GM21529 (cell line): Measurements from ENCODE around the gene CMTM6.
"Not testable (repeated sequence)": the region's sequence is repeated elsewhere in the genome, so short reads cannot be mapped to it uniquely, and the experiment has no call there.

Source experiments
- ATAC-seq: cut with Tn5 transposase; IDR thresholded peaks from one replicate; pipeline ENCODE4 v1.9.1; 2021; ENCODE audit not compliant: unreplicated experiment

Gene CMTM6

GRCh38 chr3:32467333-32468070, 35.1 kb downstream of the CMTM6 start:
- ATAC-seq, result peak; percentile 59

- ATAC-seq, result not testable (repeated sequence)
These were observed 35.8 kb downstream of the CMTM6 start for GRCh38 chr3:32466808-32467207.

DNA sequence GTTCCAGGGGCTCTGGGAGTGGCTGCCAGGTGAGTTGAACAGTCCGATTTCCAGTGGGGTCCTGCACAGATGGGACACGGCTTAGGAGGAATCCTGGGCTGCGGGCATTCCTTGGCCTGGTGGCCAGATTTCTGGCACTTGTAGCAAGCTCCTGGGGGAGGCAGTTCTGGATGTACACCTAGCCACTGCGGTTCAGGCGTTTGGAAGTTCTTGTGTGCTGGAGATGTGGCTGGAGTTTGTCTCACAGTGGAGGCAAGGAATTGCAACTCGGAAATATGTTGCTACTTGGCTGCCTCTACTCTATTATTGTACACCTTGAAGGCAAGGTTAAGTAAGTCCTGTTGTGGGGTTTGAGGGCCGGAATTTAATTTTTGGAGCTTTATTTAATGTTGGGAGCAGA, 37.9 kb downstream of the CMTM6 start:
- ATAC-seq, result not testable (repeated sequence)

GRCh38 chr3:32463415-32463814, 39.2 kb downstream of the CMTM6 start:
- not testable (repeated sequence) for ATAC-seq

DNA sequence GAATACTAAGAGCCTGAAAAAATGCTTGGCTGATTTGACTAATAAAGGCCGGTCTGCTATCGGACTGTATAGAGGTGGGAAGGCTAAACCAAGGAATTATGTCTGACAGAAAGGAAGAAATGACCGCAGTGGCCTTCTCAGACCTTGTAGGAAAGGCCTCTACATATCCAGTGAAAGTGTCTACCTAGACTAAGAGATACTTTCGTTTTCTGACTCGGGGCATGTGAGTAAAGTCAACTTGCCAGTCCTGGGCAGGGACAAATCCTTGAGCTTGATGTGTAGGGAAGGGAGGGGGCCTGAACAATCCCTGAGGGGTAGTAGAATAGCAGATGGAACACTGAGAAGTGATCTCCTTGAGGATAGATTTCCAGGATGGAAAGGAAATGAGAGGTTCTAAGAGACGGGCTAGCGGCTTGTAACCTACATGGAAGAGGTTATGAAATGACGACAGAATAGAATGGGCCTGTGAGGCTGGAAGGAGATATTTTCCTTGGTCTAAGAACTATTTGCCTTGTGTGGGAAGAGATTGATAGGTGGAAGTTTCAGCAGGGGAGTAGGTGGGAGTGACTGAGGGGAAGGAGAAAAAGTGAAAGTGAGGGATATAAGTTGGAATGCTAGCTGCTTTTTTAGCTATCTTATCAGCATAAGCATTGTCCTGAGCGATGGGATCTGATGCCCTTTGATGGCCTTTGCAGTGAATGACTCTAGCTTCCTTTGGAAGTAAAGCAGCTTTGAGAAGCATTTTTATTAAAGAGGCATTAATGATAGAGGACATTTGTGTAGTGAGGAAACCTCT, 40.3 kb downstream of the CMTM6 start:
- not testable (repeated sequence) for ATAC-seq

DNA sequence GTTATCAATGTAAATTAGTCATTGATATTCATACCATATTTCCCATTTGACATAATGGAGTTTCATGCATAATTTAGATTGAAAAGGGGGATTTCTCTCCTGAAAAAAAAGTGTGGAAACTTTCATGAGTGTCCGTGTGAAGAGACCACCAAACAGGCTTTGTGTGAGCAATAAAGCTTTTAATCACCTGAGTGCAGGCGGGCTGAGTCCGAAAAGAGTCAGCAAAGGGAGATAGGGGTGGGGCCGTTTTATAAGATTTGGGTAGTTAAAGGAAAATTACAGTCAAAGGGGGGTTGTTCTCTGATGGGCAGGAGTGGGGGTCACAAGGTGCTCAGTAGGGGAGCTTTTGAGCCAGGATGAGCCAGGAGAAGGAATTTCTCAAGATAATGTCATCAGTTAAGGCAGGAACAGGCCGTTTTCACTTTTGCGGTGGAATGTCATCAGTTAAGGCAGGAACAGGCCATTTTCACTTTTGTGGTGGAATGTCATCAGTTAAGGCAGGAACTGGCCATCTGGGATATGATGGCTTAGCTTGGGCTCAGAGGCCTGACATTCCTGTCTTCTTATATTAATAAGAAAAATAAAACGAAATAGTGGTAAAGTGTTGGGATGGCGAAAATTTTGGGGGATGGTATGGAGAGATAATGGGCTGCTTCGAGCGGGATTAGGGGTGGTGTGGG, 41.7 kb downstream of the CMTM6 start:
- not testable (repeated sequence) for ATAC-seq

DNA sequence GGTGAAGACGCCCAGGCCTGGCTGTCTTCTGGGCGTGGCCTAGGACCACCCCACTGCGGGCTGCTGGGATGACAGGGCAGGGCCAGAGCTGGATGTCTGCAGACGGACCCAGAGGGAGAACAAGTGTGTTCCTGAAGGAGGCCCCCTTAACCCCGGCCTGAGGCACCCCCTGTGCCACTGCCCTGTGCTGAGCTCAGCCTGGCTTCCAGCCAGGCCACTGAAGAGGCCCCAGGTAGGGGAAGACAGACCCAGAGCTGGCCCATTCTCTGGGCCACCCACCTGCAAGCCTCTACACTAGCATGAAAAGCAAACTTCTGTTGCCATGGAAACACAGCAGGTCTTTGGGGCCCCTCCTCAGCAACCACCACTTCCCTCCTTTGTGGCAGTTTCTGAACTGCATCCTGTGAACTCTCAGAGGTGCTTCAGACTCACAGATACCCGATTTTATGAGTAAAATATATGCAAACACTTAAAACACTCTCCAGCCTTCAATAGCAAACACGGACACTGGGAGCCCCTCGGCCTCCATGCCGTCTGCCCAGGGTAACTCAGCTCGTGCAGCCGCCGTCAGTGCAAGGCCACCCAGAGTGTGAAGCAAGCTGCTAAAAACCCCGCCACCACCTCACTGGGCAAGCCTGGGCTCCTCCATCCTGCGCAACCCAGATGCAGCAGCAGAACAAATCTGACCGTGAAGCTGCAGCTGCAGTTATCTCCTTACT, 42.5 kb downstream of the CMTM6 start:
- ATAC-seq, result peak; percentile 84

DNA sequence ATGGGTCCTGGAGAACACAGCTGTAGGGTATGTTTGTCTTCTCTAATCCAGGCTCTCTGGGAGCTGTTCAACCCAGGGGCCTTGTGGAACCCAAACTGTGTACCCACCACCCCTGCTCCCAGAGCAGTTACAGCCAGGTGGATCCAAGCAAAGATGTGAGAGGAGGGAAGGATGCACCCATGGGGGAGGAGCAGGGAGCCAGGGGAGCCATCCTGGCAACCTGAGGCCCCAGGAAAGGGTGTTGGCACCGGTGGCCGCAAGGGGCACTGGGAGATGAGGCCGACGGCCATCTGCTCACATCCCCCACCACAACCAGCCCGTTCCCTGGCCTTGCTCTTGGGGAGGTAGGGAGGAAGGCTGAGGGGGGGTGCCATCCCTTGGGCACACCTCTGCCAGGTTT, 43.2 kb downstream of the CMTM6 start:
- no peak for ATAC-seq

- ATAC-seq, result no peak
These were observed 44.6 kb downstream of the CMTM6 start for GRCh38 chr3:32457971-32458471.

DNA sequence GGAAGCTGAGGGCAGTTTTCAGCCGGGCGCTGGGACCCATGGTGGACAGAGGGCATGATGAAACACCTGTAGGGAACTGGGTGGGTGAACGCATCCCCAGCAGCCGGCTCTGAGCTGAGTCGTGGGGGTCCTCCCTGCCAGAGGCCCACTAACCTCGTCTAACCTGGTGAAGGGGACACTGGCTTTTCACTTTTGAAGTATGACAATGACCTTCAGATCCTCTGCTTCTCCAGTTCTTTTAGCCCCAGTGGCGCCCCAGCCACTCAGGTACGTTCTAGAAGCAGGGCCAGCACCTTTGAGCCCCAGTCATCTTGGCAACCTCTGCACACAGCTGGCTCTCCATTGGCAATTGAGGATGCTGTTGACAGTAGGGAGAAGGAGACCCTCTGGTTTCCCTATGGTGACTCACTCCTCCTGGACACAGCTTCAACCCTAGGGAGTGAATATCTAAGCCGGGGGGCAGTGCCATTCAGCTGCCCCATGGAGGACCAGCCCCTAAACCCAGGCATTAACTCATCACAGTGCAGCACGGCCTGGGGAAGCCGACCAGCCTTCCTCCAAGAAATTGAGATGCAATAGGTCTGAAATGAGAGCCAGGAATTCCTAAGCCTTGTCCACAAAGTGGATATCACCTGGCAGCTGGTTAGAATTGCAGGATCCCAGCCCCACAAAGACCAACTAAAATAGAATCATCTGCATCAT, 46.1 kb downstream of the CMTM6 start:
- ATAC-seq, result no peak

DNA sequence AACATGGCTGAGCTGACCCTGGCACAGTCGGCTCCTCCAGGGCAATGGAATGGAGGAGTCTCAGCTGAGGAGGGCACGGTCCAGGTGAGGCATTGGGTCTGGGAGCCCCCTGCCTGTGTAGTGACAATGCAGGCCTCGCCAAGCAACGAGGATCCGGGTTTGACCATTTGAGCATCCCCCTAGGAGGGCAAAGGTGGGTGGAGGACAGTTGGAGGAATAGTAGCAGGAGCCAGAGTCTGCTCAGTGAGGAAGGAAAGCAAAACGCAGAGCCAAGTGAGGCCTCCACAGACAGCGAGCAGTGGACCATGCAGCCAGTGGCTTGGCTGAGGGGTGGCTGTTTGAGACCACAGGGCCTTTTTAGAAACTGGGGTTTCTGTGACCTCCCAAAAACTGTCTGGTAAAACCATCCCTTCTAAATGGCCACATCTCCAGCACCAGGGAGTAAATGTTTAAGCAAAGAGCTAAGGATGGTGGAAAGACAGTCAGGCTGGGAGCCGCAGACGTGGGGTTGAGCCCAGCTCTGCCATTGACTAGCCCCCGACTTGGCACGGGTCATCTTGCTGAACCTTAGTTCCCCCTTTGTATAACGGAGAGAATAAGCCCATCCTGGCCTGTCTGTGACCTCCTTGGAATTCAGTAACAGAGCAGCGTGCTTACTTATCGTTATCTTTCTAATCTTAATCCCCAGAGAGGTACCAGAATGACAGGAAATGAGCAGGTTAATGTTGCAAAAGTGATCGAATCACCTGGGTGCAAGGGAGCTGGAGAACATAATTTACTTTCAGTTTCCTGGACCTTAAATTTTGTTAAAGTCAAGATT, 46.8 kb downstream of the CMTM6 start:
- ATAC-seq, result no peak

GRCh38 chr3:32454731-32455608, 47.7 kb downstream of the CMTM6 start:
- no peak for ATAC-seq

DNA sequence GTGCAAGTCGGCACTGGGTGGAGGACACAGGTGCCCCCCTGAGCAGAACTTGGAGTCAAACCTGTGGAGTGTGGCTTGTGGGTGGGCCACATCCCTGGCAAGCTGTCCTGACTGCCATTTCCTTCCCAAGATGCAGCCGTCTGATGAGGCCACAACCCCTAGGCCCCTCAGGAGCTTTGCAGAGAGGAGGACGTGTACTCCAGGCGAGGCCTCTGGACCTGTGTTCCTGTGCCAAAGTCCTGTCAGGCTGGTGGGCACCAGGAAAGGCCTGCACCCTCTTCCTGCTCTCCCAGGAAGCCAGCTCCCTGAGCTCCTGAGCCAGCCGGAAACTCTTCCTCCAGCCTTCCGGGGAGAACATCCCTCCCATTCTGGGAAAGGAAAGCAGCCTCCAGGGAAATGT, 48.5 kb downstream of the CMTM6 start:
- no peak for ATAC-seq

DNA sequence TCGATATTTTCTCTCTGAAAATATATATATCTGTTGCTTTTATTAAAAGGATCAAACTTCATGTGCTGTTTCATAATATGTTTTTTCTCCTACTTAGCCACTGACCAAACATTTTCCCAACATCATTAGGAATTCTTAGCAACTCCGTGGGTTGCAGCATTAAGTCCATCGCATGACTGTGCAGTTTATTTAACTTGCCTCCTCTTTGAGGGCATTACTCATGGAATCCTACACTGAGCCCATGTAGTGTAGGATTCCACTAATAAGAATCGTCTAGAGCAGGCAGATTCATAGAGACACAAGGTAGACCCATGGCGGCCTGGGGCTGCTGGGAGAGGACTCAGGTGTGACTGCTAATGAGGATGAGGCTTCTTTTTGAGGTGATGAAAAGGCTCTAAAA, 49.3 kb downstream of the CMTM6 start:
- ATAC-seq, result no peak

DNA sequence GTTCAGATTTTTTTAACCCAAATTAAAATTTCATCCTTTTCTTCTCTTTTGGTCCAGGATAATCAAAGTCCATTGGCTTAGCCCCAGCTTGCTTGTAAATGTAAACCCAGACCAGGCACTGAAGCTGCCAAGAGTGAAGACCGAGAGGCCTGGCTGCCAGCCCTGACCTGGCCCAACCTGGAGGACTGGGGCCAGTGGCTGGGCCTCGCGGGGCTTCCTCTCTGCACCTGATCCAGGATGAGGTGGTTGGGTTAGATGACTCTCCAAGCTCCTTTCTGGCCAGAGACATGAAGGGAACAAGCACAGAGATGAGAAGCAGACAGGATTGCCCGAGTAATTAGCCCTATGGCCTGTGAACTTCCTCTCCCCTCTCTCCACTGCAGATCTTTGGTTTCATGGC, 50.6 kb downstream of the CMTM6 start:
- no peak for ATAC-seq

DNA sequence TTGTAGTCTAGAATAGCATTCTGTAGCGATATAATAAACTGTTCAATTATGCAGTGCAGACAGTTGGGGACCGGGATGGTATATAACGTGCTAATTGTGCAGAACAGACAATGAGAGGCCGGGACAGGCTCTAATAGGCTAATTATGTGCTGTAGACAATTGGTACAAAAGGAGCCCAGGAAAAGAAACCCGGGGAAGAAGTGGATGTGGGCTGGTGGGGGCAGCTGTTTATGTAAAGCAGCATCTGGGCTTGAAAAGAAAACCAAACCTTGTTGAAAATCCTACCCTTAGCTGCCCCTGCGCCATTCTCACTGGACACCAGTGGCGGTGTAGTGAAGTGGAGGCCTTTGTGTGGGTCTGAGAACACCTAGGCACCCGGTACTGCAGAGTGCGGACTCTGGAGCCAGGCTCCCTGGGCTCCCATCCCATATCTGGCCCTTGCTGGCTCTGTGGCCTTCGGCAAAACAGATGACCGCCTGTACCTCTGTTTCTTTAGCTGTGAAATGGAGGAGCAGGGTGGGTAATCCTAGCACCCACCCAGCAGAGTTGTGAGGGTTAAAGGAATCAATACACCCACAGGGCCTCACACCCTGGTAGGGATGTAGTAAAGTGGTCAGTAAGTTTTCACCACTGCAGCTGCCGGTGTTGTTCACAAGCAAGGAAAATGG, 51.5 kb downstream of the CMTM6 start:
- ATAC-seq, result no peak

DNA sequence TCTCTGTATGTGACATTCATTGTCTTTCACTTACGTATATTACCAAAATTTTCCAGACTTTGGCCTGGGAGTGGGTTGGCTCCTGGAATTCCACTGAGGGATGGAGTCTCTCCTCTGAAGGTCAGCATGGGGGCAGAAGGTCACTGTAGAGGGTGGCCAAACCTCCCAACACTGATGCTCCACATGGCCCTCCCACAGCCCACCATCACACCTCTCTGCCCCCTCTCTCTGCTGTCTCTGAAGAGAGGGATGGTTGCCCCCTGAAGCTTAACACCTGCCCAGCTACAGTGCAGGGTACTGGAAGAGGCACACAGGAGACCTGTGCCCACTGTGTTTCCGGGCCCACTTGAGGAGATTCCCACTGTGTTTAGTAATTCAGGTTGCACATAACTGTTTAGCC, 52.2 kb downstream of the CMTM6 start:
- ATAC-seq, result no peak

- no peak for ATAC-seq
These were observed 53.0 kb downstream of the CMTM6 start for GRCh38 chr3:32449691-32450090.
